Measurements from ENCODE around the gene NPHP4.

Gene NPHP4

DNA sequence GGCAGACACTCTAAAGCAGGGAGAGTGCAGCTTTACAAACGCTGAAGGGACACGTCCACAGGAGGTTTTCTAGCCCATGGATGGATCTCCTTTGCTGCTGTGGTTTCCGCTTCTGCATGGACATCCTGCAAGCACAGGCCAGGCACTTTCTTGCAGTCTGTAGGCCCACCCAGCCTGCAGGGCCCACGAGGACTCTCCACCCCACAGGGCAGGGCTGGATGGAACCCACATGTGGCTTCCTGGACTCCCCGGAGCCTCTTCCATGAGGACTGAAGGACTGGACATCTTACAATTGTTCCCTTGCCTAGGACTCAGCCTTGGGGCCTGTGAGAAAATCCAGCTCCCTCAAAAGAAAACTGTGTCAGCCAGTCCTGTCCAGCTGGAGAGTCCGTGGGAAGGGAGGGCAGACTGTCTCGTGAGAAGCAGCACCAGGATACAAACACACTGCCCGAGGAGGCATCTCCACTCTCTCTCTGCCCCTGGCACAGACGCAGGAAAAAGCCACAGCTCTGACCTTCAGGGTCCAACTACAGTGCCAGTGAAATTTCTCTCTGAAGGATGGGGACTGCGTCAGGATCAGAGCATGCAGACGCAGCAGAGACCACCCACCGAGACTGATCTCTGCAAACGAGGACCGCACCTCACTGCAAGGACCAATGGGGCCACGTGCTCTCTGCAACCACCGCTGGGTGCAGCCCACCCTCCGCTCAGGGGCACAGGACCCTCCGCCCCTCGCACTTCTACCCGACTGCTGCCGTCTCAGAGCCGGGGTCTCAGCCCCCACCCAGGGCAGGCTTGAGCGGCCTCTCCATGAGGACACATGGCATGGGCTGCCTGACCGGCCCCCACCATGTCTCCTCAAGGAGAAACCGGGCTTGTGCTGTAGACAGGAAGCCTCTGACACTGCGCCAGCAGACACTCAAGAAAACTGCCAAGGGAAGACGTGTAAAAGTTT is 130.1 kb downstream of the NPHP4 start:
- no peak for TF ChIP-seq ZC3H10 (CRISPR knock-in tag; IDR thresholded peaks at IDR 0.05)
- no peak for TF ChIP-seq TOX (CRISPR knock-in tag; IDR thresholded peaks at IDR 0.05; ENCODE audit: borderline replicate concordance)
- TF ChIP-seq, protein P1, sequence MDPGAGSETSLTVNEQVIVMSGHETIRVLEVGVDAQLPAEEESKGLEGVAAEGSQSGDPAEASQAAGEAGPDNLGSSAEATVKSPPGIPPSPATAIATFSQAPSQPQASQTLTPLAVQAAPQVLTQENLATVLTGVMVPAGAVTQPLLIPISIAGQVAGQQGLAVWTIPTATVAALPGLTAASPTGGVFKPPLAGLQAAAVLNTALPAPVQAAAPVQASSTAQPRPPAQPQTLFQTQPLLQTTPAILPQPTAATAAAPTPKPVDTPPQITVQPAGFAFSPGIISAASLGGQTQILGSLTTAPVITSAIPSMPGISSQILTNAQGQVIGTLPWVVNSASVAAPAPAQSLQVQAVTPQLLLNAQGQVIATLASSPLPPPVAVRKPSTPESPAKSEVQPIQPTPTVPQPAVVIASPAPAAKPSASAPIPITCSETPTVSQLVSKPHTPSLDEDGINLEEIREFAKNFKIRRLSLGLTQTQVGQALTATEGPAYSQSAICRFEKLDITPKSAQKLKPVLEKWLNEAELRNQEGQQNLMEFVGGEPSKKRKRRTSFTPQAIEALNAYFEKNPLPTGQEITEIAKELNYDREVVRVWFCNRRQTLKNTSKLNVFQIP (CRISPR knock-in tag; IDR thresholded peaks at IDR 0.05; ENCODE audit: borderline replicate concordance, low read depth), result no peak
- no peak for TF ChIP-seq TCF4 (CRISPR knock-in tag; IDR thresholded peaks at IDR 0.05; ENCODE audit: borderline replicate concordance)
- TF ChIP-seq ZFP30 (CRISPR knock-in tag; IDR thresholded peaks at IDR 0.05), result no peak
- no peak for TF ChIP-seq ARNTL (CRISPR knock-in tag; IDR thresholded peaks at IDR 0.05; ENCODE audit: borderline replicate concordance, low read depth)
- no peak for TF ChIP-seq ZNF565 (CRISPR knock-in tag; conservative IDR thresholded peaks at IDR 0.05; ENCODE audit: low read depth)
- no peak for TF ChIP-seq GLIS3 (CRISPR knock-in tag; IDR thresholded peaks at IDR 0.05)
- TF ChIP-seq ESRRG (CRISPR knock-in tag; IDR thresholded peaks at IDR 0.05), result no peak
- TF ChIP-seq ISL1 (CRISPR knock-in tag; IDR thresholded peaks at IDR 0.05), result no peak
- no peak for TF ChIP-seq RARB (CRISPR knock-in tag; IDR thresholded peaks at IDR 0.05)
- TF ChIP-seq CSDC2 (CRISPR knock-in tag; IDR thresholded peaks at IDR 0.05), result no peak
- no peak for TF ChIP-seq OSR1 (CRISPR knock-in tag; IDR thresholded peaks at IDR 0.05)
- TF ChIP-seq, protein P2, sequence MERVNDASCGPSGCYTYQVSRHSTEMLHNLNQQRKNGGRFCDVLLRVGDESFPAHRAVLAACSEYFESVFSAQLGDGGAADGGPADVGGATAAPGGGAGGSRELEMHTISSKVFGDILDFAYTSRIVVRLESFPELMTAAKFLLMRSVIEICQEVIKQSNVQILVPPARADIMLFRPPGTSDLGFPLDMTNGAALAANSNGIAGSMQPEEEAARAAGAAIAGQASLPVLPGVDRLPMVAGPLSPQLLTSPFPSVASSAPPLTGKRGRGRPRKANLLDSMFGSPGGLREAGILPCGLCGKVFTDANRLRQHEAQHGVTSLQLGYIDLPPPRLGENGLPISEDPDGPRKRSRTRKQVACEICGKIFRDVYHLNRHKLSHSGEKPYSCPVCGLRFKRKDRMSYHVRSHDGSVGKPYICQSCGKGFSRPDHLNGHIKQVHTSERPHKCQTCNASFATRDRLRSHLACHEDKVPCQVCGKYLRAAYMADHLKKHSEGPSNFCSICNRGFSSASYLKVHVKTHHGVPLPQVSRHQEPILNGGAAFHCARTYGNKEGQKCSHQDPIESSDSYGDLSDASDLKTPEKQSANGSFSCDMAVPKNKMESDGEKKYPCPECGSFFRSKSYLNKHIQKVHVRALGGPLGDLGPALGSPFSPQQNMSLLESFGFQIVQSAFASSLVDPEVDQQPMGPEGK (CRISPR knock-in tag; IDR thresholded peaks at IDR 0.05; ENCODE audit: borderline replicate concordance), result no peak
- no peak for ATAC-seq

DNA sequence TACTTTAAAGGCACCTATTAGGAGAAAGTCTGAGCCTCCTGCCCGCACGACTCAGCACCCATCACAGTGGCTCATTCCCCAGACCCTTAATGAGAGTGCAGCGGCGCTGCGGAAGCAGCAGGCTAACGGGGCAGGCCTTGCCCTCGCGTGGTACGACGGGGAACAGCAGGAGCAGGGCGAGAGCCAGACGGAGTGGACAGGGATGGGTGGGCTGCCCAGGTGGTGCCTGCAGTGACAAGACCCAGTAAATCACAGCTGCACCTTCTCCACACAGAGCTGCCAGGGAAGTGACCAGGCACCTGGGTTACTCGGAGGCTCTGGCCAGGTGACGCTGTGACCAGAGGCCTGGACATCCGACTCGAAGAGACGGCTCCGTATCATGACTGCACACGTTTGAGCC is 131.9 kb downstream of the NPHP4 start:
- no peak for ATAC-seq
- TF ChIP-seq, protein P3, sequence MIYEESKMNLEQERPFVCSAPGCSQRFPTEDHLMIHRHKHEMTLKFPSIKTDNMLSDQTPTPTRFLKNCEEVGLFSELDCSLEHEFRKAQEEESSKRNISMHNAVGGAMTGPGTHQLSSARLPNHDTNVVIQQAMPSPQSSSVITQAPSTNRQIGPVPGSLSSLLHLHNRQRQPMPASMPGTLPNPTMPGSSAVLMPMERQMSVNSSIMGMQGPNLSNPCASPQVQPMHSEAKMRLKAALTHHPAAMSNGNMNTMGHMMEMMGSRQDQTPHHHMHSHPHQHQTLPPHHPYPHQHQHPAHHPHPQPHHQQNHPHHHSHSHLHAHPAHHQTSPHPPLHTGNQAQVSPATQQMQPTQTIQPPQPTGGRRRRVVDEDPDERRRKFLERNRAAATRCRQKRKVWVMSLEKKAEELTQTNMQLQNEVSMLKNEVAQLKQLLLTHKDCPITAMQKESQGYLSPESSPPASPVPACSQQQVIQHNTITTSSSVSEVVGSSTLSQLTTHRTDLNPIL (CRISPR knock-in tag; IDR thresholded peaks at IDR 0.05; ENCODE audit: low read depth), result no peak
- TF ChIP-seq, protein P4, sequence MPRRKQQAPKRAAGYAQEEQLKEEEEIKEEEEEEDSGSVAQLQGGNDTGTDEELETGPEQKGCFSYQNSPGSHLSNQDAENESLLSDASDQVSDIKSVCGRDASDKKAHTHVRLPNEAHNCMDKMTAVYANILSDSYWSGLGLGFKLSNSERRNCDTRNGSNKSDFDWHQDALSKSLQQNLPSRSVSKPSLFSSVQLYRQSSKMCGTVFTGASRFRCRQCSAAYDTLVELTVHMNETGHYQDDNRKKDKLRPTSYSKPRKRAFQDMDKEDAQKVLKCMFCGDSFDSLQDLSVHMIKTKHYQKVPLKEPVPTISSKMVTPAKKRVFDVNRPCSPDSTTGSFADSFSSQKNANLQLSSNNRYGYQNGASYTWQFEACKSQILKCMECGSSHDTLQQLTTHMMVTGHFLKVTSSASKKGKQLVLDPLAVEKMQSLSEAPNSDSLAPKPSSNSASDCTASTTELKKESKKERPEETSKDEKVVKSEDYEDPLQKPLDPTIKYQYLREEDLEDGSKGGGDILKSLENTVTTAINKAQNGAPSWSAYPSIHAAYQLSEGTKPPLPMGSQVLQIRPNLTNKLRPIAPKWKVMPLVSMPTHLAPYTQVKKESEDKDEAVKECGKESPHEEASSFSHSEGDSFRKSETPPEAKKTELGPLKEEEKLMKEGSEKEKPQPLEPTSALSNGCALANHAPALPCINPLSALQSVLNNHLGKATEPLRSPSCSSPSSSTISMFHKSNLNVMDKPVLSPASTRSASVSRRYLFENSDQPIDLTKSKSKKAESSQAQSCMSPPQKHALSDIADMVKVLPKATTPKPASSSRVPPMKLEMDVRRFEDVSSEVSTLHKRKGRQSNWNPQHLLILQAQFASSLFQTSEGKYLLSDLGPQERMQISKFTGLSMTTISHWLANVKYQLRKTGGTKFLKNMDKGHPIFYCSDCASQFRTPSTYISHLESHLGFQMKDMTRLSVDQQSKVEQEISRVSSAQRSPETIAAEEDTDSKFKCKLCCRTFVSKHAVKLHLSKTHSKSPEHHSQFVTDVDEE (CRISPR knock-in tag; IDR thresholded peaks at IDR 0.05), result no peak
- TF ChIP-seq ESRRG (CRISPR knock-in tag; IDR thresholded peaks at IDR 0.05), result no peak
- TF ChIP-seq GLIS3 (CRISPR knock-in tag; IDR thresholded peaks at IDR 0.05), result no peak
- TF ChIP-seq BACH2 (CRISPR knock-in tag; IDR thresholded peaks at IDR 0.05; ENCODE audit: borderline replicate concordance), result no peak
- no peak for TF ChIP-seq TCF4 (CRISPR knock-in tag; IDR thresholded peaks at IDR 0.05; ENCODE audit: borderline replicate concordance)
- TF ChIP-seq, protein P2 (CRISPR knock-in tag; IDR thresholded peaks at IDR 0.05; ENCODE audit: borderline replicate concordance), result no peak
- TF ChIP-seq RARB (CRISPR knock-in tag; IDR thresholded peaks at IDR 0.05), result no peak
- TF ChIP-seq ZNF70 (CRISPR knock-in tag; IDR thresholded peaks at IDR 0.05), result no peak
- no peak for TF ChIP-seq ZFP3 (CRISPR knock-in tag; IDR thresholded peaks at IDR 0.05)
- TF ChIP-seq TOX (CRISPR knock-in tag; IDR thresholded peaks at IDR 0.05; ENCODE audit: borderline replicate concordance), result no peak
- no peak for TF ChIP-seq SNAI2 (CRISPR knock-in tag; IDR thresholded peaks at IDR 0.05)
- no peak for TF ChIP-seq ARNTL (CRISPR knock-in tag; IDR thresholded peaks at IDR 0.05; ENCODE audit: borderline replicate concordance, low read depth)
- no peak for TF ChIP-seq ZC3H10 (CRISPR knock-in tag; IDR thresholded peaks at IDR 0.05)
- TF ChIP-seq, protein P5, sequence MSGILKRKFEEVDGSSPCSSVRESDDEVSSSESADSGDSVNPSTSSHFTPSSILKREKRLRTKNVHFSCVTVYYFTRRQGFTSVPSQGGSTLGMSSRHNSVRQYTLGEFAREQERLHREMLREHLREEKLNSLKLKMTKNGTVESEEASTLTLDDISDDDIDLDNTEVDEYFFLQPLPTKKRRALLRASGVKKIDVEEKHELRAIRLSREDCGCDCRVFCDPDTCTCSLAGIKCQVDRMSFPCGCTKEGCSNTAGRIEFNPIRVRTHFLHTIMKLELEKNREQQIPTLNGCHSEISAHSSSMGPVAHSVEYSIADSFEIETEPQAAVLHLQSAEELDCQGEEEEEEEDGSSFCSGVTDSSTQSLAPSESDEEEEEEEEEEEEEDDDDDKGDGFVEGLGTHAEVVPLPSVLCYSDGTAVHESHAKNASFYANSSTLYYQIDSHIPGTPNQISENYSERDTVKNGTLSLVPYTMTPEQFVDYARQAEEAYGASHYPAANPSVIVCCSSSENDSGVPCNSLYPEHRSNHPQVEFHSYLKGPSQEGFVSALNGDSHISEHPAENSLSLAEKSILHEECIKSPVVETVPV (CRISPR knock-in tag; IDR thresholded peaks at IDR 0.05), result no peak
- no peak for TF ChIP-seq ZFP30 (CRISPR knock-in tag; IDR thresholded peaks at IDR 0.05)
- no peak for TF ChIP-seq ISL1 (CRISPR knock-in tag; IDR thresholded peaks at IDR 0.05)
- TF ChIP-seq, protein P1 (CRISPR knock-in tag; IDR thresholded peaks at IDR 0.05; ENCODE audit: borderline replicate concordance, low read depth), result no peak
